EH (cell line): ENCODE data around the gene SYNE2.

Experiments used
- DNase-seq: peaks from one replicate; pipeline ENCODE4 v3.0.0-alpha.2; 2015; ENCODE audit warnings: low read depth

The SYNE2 gene

DNA sequence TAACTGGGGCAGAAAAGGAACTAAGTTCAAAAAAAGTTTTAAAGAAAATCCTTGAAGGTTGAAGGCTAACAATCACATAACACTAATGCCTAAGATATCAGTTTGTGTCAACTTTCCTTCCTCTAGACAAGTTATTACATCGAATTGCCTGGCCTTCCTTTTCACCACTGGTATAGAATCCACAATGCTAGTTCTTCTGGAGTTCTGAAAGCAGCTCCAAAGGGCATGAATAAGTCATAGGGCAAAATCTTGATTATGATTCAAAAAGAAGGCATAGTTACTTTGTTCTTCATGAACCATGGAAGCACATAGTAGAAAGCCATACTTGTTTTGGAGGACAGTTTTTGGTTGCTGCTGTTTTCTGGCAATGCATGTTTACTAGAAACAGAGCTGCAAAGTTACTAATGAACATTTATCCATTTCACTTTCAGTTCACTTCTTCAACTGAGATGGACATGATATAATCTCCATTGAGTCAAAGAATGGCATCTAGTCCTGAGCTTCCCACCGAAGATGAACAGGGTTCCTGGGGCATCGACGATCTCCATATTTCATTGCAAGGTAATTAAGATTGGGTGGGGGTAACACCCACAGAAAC, 56.0 kb downstream of the SYNE2 start:
- no peak for DNase-seq

DNA sequence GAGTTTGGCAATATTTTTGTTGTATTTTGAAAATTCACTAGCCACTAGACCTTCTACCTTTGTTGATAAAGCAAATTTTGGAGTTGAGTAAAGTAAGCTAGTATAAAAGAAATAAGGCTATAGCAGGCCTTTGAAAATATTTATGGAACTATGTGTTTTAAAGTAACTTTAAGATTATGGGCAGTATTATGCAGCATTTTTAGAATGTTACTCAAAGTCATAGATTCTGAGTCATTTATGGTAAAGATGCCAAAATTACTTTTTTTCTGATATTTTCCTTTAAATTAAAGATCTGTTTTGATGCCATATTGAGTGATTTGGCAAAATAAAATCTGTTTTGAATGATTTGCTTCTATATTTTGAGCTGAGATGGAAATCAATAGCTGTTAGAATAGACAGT, 57.2 kb downstream of the SYNE2 start:
- peak; percentile 16 for DNase-seq

DNA sequence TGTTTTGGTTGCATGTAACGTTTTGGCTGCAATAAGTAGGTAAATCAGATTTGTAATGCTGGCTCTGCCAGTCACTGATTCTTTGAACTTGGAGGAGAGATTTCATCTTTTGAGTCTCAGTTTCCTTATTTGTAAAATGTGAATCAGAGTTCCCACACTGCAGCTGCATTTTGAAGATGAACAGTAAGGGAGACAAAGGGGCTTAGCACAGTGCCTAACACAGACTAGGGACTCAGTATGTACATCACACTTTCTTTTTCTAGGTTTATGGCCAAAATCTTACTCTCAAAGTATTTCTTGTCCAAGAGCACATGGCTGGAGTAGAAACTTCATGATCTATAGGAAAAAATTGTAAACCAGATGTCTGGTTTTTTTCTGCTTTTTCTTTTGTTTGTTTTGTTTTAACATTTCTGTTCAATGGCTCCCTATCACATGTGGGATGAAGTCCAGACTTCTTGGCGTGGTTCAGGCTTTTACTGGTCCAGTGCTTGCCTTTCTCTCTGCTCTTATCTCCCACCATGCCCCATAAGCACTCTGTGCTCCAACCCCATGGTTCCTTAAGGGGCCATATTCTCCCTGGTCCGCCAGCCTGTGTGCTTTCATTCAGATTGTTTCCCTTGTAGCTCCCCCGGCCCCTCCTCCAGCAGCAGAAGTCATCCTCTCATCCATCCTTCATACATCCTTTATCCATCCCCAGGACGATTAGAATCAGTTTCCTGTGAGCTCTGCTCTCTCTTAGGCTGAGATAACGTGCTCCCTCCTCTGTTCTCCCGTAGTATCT, 58.0 kb downstream of the SYNE2 start:
- DNase-seq: peak; percentile 26

DNA sequence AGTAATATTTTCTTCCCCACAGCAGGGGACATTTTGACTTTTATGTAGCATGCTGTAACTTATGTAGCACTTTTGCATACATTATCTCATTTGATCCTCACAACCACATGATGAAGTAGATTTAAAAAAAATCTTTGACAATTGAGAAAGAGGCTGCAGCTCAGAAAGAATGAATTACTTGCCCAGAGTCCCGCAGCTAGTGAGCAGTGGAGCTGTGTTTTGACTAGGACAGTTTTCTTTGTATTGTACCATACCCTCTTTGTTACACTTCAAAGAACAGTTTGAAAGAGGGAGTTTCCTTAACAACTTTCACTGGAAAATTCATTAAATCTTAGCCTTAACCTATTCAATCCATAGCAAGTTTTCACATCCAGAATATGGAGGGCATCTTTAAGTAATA, 58.6 kb downstream of the SYNE2 start:
- DNase-seq: no peak

DNA sequence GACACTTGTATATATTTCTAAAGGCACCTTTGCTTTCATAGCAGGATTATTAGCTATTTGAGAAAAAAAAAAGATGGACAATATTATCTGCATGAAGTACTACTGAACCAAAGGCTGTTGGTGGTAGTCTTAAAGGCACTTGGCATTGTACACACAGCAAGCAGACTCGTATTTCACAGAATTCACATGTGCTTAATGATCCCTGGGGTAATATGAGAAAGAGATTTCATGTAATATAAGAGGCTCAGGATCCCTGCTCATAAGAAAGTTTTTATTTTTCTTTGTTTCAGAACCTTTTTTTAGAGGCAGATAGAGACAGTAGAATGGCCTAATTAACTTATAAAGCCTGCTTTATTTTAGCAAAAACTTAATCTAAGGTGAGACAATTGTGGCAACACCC, 59.5 kb downstream of the SYNE2 start:
- DNase-seq: no peak

DNA sequence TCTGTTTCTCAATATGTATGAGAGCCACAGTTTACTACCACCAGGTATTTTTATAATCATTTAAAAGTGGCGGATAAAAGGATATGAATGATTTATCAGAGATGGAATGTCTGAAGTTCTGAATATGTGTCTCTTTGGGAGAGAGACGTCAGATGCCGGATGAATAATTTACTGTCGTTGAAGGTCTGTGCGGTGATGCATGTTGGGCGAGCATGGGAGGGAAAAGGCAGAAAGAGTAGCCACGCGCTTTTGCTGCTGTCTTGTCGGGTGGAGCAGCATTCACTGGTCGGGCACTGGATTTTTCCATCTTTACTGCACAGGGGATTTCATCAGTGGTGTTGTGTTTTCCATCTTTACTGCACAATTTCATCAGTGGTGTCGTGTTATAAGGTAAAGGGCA, 65.6 kb downstream of the SYNE2 start:
- DNase-seq: no peak

DNA sequence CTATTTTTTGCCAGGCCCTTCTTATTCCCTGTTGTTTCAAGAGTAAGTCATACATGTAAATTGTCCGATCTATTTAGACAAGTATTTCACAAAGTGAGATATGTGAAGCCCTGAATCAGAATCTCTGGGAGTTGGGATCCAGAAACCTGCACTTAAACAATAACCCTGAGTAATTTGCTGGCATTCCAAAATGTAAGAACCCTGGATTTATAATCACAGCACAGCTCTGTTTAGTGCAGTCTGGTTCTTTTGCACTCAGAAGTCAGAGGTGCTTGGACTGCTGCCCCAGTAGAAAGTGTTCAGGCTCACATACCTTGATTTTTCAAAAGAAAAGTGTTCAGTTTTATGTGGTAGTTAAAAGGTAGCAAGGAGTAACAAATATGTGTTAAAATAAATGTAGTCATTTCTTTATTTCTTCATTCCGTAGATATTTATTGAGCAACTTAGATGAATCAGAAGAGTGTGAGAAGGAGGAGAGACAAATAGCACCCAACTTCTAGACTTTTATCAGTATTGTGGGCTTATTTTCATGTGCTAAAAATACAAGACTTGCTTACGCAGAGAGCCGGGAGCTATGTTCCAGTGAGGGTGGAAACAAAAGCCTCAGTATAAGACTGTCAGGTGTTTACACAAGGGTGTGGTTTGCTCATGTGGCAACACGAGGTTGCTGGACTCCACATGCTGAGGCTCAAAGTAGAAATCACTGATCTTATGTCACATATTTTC, 70.1 kb downstream of the SYNE2 start:
- no peak for DNase-seq

DNA sequence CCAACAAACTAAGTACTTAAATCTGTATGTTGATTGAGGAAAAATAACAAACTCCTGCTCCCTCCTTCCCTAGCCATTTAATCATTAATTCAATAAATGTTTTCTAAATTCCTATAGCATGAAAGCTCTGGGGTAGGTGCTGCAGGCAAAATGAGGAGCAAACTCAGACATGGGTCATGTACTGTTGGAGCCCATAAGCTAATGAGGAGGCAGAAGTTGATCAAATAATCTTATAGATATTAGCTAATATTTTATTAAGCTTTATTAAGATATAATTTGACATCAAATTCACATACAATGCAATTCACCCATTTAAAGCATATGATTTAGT, 70.6 kb downstream of the SYNE2 start:
- DNase-seq: no peak

DNA sequence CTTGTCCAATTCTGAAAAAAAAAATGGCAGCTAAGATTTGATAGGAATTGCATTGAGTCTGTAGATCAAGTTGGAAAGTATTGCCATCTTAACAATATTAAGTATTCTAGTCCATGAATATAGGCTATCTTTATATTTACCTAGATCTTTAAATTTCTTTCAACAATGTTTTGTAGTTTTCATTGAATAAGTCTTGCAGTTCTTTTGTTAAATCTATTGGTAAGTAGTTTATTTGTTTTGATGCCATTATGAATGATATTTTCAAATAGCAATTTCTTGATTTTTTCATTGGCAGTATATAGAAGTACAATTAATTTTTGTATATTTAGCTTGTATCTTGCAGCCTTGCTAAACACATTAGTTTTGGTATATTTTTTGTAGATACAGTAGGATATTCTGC, 71.6 kb downstream of the SYNE2 start:
- DNase-seq: no peak

DNA sequence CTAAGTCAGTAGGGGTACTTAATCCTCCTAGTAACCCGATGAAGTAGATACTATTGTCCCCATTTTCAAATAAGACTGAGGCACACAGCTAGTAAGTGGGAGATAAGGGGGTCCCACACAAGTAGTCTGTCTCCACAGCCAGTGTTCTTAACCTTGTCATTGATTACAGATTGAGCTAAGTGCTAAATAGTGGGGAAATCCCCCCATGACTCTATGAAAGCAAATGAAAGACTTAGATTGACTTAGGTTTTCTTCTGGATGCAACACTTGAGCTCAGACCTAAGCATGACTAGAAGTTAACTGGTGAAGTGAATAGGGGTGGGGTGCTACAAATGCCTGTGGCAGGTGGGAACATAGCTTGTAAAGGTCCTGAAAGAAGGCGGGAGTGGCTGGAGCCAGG, 73.8 kb downstream of the SYNE2 start:
- DNase-seq: no peak

DNA sequence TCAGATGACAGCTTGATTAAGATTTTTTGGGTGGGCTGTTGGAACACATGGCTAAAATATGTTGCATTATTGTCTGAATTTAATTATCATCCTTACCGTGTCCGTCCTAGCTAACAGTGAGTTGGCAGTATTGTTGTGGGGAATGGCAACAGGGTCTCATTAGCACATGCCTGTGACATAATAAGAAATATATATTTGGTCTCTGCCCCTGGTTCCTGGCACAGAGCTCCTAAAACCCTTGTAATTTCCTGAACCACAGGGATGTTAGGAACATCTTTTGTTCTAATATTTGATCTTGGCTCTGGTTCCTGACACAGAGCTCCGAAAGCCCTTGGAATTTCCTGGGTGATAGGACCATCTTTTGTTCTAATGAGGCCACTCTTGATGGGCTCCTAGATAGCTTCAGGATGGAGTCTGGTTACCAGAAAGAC, 76.0 kb downstream of the SYNE2 start:
- DNase-seq: no peak

DNA sequence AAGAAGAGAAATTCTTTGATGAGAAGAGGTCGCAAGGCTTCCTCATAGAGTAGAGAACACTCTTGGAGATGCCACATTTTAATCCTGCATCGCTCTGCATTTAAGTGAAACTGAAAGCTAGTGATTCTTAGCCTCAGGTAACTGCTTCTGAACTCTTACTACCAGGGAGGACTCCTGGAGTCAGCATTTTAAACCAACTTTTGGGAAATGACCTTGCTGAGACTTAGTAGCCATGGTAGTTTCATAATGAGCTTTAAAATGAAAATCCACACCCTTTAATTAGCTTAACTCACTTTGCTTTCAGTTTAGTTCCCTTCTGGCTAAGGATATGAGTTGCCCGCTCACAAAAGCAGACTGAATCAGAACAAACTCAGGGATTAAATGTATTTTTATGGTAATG, 80.3 kb downstream of the SYNE2 start:
- no peak for DNase-seq

DNA sequence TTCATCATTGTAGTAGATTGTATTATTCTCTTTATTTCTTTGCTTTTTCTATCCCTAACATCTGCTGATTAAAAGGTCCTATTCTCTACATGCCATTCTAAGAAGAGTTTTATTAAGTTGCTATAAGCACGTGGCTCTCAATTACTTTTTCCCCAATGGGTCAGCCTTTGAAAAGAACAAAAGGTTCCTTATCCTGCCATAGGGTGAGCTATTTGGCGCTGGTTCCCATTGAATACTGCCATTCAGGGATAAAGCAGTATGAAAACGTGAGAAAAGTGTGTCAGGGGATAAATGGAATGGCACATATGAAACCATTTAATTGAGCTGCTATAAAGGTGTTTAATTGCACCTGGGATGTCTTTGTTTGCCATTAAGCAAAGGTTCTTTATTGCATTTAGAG, 80.9 kb downstream of the SYNE2 start:
- DNase-seq: no peak

DNA sequence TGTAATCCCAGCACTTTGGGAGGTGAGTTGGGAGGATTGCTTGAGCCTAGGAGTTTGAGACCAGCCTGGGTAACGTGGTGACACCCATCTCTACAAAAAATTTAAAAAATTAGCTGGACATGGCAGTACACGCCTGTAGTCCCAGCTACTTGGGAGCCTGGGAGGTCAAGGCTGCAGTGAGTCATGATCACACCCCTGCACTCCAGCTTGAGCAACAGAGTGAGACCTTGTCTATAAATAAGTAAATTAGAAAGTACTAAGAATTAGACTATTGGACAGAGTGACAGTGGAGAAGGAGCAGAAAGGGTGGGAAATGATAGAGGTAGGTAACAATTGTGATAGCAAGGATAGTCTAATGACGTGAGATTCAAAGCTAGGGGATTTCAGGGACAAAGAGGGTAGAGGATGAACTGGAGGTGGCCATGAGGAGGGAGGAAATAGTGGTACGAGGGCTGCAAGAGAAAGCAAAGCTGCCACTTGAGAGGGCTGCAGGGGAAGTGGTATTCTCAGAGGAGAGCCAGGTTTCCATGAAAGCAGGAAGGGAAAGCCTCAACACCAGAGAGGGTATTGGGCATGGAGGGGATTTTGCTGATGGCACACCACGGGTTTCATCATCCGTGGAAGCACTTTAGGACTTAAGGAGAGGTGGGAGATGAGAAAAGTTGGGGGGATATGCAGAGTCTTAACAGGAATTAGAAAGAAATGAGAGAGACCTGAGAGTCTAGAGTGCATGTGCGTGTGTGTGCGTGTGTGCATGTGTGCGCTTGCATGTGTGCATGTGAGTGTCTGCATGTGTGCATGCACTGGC, 85.6 kb downstream of the SYNE2 start:
- DNase-seq: peak; percentile 10

DNA sequence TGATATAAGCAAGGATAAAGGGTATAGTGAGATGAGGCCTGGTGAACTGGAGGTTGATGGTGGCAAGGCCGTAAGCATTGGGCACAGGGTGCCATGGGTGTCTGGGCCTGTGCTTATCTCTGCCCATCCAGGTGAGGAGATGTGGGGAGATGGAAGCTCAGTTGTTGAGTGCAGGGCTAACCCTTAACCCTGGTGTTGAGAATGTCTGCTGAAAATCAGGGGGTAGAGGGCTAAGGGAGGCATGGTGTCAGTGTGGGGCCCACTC, 86.1 kb downstream of the SYNE2 start:
- no peak for DNase-seq

DNA sequence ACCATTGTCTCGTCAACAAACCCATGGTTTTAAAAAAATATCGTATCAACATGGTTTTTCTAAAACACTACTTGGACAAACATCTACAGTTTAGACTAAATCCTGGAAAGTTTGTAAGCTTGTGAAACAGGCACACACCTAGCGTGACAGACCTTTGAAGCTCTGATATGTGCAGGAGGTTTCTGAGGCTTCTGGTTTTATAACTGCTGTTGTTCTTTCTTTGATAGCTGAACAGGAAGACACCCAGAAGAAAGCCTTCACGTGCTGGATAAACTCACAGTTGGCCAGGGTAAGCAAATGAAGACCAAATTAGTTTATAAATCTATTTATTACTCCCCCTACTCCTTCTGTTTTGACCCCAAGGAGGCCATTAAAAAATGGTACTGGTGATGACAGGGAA, 87.6 kb downstream of the SYNE2 start:
- no peak for DNase-seq

DNA sequence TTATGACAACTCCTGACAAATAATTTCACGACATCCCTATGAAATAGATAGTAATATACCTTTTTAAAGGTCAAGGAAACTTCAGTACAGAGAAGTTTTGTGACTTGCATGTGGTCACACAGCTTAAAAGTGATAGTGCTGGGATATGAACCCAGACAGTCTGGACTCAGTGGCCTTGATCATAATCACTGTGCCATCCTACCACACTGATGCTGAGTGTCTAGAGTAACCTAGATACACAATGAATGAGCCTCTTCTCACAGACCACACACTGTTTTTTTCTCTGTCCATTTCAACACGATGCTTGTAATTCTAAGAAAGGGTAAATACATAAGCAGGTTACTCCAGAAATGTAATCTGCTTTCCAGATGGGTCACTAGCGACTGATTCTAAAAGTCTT, 88.2 kb downstream of the SYNE2 start:
- DNase-seq: no peak

DNA sequence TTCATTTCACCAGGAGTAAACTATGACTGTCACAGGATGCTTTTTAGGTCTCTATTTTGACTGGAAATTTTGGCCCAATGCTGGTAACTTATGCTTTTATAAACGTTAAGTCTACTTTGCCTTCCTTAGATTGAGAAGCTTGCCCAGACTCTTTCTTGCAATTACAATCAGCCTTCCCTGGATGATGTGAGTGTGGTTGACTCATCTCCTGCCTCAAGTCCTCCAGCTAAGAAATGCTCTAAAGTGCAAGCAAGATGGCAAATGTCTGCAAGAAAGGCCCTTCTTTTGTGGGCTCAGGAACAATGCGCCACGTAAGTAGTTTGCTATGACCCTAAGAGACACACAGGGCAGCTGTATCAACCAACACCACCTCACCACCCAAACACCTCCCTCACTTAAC, 96.9 kb downstream of the SYNE2 start:
- peak; percentile 3 for DNase-seq

DNA sequence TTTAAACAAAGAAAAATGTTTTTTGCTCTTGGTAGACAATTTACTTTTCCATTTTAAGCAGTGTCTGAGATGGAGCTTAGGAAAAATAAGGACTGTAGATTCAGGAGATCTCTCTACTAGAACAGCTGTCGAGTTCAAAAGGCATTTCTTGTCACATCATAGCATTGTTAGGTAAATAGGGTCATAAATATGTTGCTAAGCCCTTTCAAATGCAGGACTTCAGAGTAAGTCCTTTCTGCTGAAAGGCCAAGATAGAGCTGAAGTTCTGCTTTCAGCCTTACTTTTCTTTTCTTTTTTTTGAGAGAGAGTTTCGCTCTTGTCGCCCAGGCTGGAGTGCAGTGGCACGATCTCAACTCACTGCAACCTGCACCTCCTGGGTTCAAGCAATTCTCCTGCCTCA, 98.2 kb downstream of the SYNE2 start:
- DNase-seq: no peak

DNA sequence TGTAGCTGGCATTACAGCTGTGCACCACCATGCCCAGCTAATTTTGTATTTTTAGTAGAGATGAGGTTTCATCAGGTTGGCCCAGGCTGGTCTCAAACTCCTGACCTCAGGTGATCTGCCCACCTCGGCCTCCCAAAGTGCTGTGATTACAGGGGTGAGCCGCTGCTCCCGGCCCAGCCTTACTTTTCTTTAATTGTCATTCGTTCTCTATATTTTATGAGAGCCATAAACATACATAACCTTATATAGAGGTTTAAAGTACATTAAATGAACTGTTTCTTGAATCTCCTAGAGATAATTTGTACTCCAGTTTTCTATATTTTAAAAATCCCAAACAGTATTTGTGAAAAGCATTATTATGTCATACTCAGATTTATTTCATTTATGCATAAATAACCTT, 98.6 kb downstream of the SYNE2 start:
- DNase-seq: no peak

DNA sequence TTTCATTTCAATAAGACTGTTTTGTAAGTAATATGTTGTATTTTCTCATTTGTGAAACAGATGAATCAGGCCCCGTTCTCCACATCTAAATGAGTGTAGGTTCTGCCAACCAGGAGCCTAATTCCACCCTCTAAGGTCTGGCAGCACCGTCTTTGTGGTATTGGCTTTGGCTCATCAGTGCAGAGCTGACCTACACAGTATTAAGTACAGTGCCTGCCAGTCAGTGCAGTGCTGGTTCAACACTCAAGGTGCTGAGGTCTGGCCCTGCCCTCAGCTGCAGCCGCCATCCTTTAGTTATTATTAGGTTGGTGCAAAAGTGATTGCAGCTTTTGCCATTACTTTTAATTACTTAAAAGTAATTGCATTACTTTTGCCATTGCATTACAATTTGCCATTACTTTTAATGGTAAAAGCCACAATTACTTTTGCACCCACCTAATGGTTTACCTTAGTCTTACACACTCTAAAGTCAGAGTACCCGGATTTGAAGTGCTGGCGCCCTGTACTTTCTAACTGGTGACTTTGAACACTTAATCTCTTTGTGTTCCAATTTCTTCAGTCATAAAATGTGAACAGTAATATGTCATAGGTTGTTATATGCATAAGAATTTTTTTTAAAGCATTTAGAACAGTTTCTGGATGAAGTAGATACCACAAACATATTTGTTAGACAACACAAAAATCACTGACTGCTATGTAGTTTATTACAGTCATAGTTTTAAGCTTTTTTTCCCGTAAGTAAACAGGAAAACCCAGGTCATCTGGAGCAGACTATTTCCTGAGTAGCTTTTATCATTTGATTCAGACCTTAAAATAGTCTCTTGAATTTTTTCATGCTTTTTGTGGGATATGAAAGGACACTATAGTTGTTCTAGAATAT, 99.5 kb downstream of the SYNE2 start:
- no peak for DNase-seq

DNA sequence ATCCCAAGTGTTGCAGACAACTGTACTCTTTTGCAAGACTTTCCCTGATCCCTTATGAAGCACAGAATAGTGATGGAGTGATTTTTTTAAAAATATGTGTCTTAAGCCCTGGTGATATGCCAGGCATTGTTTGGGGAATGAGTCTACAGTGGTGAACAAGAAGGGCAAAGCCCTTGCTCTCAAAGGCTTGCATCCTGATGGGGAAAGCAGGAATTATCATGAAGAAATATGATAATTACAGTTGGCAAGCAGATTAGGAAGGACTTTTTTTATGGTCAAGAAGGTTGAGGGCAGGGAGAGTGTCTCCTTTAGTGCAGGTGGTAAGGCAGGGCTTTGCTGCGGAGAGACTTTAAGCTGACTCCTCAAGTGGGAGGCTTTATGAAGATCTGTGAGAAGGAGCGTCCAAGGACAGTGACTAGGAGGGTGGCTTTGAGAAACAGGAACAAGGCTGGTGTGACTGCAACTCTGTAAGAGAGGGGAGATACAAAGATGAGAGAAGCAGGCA, 100.2 kb downstream of the SYNE2 start:
- DNase-seq: peak; percentile 37
